ENCODE measurements around the gene SLC39A3.

Gene SLC39A3

DNA sequence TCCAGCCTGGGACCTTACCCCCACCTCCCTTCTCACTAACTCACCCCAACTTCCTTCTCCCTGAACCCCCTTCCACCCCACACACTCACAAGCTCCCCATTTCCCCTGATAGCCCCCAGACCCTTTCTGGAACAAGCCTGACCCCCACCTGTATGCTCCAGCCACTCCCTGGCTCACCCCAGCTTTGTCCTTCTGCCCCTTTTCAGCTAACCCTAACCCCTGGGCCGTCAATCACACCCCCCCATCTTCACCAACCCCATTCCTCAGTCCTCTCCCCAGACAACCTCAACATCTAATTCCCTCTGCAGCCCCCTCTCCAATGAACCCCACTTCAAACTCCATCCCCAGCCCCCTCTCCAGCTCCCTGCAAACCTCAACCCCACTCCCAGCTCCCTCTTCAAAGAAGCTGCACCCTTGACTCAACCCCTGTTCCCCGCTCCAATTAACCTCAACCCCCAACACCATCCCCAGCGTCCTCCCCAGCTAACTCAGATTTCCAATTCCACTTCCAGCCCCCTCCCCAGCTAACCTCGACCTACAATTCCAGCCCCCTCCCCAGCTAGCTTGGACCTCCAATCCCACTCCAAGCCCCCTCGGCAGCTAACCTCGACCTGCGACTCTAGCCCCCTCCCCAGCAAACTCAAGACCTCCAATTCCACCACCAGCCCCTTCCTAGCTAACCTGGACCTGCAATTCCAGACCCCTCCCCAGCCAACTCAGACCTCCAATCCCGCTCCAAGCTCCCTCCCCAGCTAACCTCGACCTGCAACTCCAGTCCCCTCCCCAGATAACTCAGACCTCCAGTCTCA lies 38.3 kb downstream of the SLC39A3 start:
- DNase-seq = no peak

DNA sequence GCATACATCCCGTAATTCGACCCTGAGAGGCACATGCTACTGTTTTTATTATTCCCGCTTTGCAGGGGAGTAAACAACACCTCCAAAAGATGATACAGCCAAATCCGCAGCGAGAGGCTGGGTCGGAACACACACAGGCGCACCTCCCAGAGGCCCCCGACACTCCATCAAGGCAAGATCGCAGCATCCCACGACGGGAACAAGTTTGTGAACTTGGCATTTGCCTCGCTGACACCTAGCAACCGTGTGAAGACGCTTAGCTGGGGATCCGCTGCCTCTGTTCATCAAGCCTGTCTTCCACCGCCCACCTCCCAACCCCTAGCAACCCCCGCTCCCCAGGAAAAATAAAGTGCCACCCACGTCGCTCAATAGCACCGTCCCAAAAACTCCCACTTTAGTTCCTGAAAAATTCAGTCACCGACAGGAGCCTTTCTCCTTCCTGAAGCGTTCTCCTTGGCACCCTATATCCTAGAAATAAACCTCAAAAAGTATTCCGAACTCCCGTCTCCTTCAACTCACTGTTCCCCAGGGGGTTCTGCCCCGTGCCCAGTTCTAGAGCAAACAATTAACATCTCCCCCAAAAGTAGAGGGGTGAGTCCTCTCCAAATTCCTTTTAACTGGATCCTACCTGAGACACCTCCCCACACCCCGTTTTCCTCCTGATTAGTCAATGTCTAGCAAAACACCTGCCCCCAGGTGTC lies 39.0 kb downstream of the SLC39A3 start:
- DNase-seq = no peak

DNA sequence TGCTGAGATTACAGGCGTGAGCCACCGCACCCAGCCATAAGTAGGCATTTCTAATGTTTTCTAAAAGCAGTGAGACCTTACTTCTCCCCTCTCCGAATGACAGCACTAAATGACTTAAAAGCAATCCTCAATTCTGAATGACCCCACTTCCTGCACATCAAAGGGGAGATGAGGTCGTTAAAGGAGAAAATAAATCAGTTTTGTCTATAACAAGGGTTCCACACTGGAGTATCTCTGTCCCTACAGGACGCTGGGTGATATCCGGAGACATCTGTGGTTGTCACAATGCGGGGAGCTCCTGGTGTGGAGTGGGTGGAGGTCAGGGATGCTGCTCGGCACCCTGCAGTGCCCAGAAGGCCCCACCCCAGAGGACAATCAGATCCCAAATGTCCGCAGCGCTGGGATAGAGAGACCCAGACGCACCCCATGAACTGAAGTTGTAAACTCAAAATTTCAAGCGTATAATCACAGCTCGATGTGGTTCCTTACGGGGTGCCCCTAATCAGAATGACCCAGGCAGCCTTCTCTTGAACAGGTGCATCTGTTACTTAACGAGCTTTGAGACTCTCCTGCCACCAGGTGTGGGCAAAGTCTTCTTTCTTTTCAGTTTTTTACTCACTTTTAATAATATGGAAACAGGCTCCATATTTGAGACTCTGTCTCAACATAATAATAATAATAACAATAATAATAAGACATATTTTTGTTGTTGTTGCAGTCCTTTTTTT lies 40.2 kb downstream of the SLC39A3 start:
- DNase-seq = no peak

DNA sequence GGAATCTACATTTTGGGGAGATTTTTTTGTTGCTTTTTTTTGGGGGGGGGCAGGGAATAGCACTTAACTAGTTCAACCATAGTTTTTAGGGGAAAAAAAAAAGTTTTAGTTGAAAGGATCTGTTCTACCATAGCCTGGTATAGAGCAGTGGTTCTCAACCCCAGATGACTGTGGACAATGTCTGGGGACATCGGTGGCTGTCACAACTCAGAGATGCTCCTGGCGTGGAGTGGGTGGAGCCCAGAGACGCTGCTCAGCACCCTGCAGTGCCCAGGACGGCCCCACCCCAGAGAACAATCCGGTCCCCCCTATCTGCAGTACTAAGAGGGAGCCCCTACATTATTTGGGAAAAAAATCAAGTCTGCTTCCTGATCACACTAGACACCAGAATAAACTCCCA lies 45.6 kb downstream of the SLC39A3 start:
- no peak for DNase-seq

DNA sequence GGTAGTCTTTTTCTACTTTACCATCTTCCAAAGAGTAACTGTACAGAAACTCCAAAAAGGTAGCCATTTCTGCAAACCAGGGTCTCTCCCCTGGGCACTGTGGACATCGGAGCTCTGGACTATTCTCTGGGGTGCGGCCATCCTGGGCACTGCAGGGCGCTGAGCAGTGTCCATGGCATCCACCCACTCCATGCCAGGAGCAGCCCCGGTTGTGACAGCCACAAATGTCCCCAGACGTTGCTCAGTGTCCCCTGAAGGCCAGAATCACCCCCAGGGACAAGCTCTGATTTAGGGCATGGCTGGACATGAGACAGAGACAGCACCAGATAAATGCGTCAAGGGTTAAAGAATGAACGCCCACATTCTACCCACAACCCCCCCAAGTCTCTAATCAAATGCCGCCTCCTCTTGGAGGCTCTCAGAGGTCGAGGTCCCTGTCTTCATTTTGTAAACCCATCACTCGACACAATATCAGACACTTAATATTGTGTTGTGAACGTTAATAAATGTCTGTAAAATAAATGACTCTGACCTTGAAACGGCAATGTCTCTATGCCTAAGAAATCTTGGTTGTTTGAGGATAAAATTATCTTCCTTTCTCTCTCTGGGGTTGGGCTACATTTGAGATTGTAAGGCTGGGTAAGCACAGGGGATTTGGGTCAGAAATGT lies 46.2 kb downstream of the SLC39A3 start:
- DNase-seq = no peak

DNA sequence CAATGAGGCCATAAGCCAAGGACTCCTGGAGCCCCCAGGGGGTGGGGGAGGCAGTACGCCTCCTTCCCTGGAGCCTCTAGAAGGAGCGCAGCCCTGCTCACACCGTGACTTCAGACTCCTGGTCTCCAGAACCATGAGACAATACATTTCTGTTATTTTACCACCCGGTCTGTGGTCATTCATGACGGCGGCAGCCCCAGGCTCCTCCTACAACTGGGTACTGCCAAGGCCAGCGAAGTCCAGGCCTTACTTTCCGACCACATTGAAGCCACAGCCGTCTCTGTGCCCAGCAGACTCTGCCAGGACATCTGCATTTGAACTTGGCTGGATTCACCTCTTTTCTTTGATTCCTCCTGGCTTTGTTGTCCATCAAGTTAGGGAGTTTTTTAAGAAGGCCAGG lies 47.9 kb downstream of the SLC39A3 start:
- DNase-seq = no peak

DNA sequence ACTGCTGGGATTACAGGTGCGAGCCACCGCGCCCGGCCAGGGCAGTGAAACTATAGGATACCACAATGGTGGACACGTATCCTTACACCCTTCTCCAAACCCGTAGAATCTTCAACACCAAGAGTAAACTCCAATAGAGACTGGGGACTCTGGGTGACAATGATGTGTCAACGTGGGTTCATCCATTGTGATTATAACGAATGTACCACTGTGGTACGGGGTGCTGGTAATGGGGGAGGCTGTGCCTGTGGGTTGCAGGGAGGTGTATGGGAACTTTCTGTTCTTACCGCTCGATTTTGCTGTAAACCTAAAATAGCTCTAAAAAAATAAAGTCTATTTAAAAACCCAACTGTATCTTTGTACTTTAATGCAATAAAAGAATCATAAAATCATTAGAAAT lies 49.0 kb downstream of the SLC39A3 start:
- DNase-seq = no peak

DNA sequence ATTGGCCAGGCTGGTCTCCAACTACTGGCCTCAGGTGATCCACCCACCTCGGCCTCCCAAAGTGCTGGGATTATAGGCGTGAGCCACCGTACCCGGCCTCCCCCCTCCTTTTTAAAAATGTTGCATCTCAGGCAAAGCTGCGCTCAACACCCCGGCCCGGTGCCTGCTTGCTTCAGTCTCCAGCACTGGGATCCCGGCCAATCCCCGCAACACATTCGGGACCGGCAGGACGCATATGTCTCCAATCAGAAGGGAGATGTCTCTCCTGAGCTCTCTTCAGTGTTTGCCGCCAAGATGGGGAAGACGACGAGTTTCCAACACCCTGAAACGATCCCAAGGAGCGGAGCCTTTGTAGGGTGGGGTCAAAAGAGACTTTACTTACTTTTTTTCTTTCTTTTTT lies 53.5 kb downstream of the SLC39A3 start:
- no peak for DNase-seq

DNA sequence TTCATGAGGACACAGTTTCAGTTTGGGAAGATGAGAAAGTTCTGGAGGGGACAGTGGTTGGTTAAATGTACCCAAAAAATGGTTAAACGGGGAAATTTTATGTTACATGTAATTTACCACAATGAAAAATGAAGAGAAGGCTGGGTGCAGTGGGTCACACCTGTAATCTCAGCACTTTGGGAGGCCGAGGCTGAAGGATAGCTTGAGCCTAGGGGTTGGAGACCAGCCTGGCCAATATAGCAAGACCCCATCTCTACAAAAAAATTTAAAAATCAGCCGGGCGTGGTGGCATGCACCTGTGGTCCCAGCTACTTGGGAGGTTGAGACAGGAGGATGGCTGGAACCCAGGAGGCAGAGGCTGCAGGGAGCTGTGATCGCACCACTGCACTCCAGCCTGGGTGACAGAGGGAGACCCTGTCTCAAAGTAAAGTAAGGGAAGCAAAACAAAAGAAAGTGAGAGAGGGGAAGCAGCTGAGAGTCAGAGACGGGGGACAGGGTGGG lies 54.6 kb downstream of the SLC39A3 start:
- DNase-seq = no peak

DNA sequence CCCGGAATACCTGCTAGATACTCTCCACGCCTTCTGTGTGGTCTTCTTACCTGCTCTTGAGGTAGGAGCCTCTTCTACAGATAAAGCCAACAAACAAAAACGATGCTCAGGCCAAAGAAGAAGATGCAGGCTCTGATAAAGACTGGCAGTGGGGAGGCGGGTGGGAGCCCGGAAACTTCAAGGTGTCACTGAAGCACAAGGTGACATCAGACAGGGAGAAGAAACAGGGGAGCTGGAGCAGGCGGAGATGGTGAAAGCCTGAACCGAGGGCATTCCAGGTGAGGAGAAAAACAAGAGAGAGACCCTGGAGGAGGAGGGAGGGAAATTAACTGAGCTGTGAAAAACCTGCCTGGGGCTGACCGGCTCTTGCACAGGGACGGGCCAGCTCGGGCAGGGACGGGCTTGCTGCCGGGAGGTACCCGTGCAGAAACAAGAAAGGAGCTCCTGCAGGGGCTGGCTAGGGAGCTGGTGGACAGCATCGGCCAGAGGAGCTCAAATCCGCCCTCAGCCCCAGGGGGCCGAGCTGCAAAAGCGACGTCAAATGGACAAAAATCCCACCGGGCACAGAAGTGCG lies 56.3 kb downstream of the SLC39A3 start:
- DNase-seq = no peak
